Activated CD8-positive, alpha-beta T cell treated with anti-CD3 and anti-CD28 coated beads for 36 hours (primary cell): ENCODE measurements around the gene GNB1. TPM values are rescaled to one million over a fixed set of nuclear protein-coding genes. Genes with fewer than 3 reads are reported as not detected.
"Not testable (repeated sequence)": the region's sequence is repeated elsewhere in the genome, so short reads cannot be mapped to it uniquely, and the experiment has no call there.

Experiments
- ATAC-seq: fragments of 200-7000 bp; cut with Tn5 transposase; one replicate; pipeline ENCODE4 v1.10.0; 2021; ENCODE audit warnings: mild to moderate bottlenecking, moderate library complexity
- CTCF ChIA-PET: fragments of 350-600 bp; sonication (Branson Sonifier 250); formaldehyde crosslinking; loops from one replicate; lab custom pipeline; 2021; ENCODE audit warnings: antibody characterized with exemption; lab: Charles Lee
- POLR2A ChIA-PET: fragments of 350-600 bp; sonication (Branson Sonifier 250); formaldehyde crosslinking; loops from one replicate; lab custom pipeline; 2021; ENCODE audit warnings: antibody characterized with exemption; lab: Charles Lee
- DNase-seq: peaks from one replicate; pipeline ENCODE4 v3.0.0-alpha.2; 2020
- H3K27ac Mint-ChIP-seq: one replicate; pipeline ENCODE4 v1.8.0; 2021; ENCODE audit warnings: mild to moderate bottlenecking, mixed read lengths
- H3K27me3 Mint-ChIP-seq: one replicate; pipeline ENCODE4 v1.8.0; 2021; ENCODE audit warnings: mixed read lengths
- H3K36me3 Mint-ChIP-seq: one replicate; pipeline ENCODE4 v1.8.0; 2021; ENCODE audit warnings: low read depth, mixed read lengths
- H3K4me1 Mint-ChIP-seq: one replicate; pipeline ENCODE4 v1.8.0; 2021; ENCODE audit warnings: low read depth, mixed read lengths
- H3K4me3 Mint-ChIP-seq: one replicate; pipeline ENCODE4 v1.8.0; 2021; ENCODE audit warnings: mild to moderate bottlenecking, moderate library complexity, mixed read lengths
- H3K9me3 Mint-ChIP-seq: one replicate; pipeline ENCODE4 v1.8.0; 2021; ENCODE audit warnings: mixed read lengths
- CTCF ChIP-seq: fragments of 200-600 bp; IDR thresholded peaks from one replicate; pipeline ENCODE4 v1.8.0; 2022; ENCODE audit warnings: antibody characterized with exemption, mild to moderate bottlenecking
- intact Hi-C: fragments of 100-400 bp; cut with micrococcal nuclease; formaldehyde crosslinking; loops from one replicate; pipeline ENCODE4 v1.10.0; 2022
- total RNA-seq, 2 experiments: library from RNA; stranded (reverse); gene quantifications; one replicate each; pipeline ENCODE4 v1.2.3, GENCODE V29; 2021

GNB1 gene
- total RNA-seq, 2 experiments from 2014 or later: 318 to 330 TPM

DNA sequence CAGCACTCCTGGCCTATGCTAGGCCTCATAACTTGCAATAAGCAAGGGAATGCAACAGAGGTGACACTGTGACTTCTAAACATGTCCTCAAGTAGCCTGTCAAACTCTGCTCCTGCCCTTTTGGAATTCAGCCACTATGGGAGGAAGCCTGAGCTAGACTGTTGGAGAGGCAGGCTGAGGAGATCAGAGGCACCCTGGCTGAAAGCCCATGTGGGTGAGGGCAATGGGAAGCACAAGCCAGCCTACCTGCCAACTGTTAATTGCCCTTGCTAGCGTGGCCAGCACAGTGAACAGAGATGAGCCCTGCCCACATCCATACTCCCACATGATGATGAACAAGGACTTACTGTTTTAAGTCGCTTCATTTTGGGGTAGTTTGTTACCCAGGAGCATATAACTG is 17.7 kb downstream of the GNB1 start:
- TF ChIP-seq CTCF: no peak
- CTCF ChIA-PET: no interaction called here
- peaks cover 72% of the 10 kb centered on the region for H3K4me1 Mint-ChIP-seq
- no peak overlapping the region for H3K27ac Mint-ChIP-seq
- intact Hi-C loops: no loop called here
- H3K27me3 Mint-ChIP-seq: no peaks in the 10 kb centered on the region
- H3K4me3 Mint-ChIP-seq: no peak overlapping the region
- no peaks in the 10 kb centered on the region for H3K9me3 Mint-ChIP-seq
- ATAC-seq (no peak), DNase-seq (no peak)
- POLR2A ChIA-PET: interaction anchor here (1.0 kb wide), 1 partner anchor 10 kb away, joined by 5 read pairs; no protein-coding TSS in a partner anchor
- H3K36me3 Mint-ChIP-seq: peaks cover 67% of the 10 kb centered on the region

DNA sequence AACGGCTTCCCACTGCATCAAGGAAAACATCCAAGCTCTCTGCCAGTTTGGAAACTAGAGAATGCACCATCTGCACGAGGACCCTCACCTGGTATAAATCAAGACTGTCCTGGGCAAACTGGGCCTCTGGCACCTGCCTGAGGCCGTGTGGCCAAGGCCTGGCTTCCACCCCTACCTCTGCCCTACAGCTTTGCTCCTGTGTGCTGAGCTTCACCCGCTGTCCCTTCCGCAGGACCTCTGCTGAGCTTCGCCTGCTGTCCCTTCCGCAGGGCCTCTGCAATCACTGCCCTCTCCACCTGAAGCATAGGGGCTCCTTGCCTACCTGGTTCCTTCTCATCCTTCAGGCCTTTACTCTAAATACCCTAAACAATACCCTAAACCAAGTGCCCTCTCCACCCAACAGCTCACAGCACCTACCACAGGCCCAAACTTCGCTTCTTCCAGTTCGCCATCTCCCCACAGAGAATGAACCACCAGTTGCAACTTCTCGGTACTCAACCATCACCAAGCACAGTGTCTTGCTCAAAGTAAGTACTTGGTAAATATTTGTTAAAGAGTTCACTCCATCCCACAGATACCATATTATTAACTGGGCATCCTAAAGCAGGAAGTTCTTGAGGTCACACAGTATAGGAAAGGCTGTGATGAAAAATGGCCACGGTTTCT is 18.4 kb downstream of the GNB1 start:
- Mint-ChIP-seq H3K36me3 (peaks cover 62% of the 10 kb centered on the region), H3K4me1 (peaks cover 67% of the 10 kb centered on the region), H3K9me3 (no peaks in the 10 kb centered on the region), H3K27me3 (no peaks in the 10 kb centered on the region), H3K4me3 (no peak overlapping the region), H3K27ac (peak overlapping the region; percentile 4)
- ChIA-PET CTCF (interaction anchor here (0.8 to 1.2 kb wide), 2 partner anchors 24 to 34 kb away, joined by 3 read pairs; no protein-coding TSS in a partner anchor), POLR2A (interaction anchor here (0.9 kb wide), 1 partner anchor 15 kb away, joined by 3 read pairs; no protein-coding TSS in a partner anchor)
- DNase-seq (no peak), ATAC-seq (no peak)
- intact Hi-C loops: no loop called here
- TF ChIP-seq CTCF: no peak

GRCh38 chr1:1869469-1869868 is 21.4 kb downstream of the GNB1 start:
- no peak for TF ChIP-seq CTCF
- no peak for ATAC-seq
- DNase-seq: no peak
- H3K36me3 Mint-ChIP-seq: peaks cover 48% of the 10 kb centered on the region
- H3K9me3 Mint-ChIP-seq: no peaks in the 10 kb centered on the region
- POLR2A ChIA-PET: interaction anchor here (1.1 to 2.7 kb wide), 3 partner anchors 12 to 22 kb away, joined by 4 to 8 read pairs (median 4); no protein-coding TSS in a partner anchor
- H3K4me3 Mint-ChIP-seq: no peak overlapping the region
- peak overlapping the region; percentile 60 for H3K27ac Mint-ChIP-seq
- no peaks in the 10 kb centered on the region for H3K27me3 Mint-ChIP-seq
- intact Hi-C loops: no loop called here
- peaks cover 62% of the 10 kb centered on the region for H3K4me1 Mint-ChIP-seq
- CTCF ChIA-PET: interaction anchor here (1.3 kb wide), 1 partner anchor 9 kb away, joined by 3 read pairs; no protein-coding TSS in a partner anchor

- DNase-seq: no peak
- Mint-ChIP-seq H3K4me1 (peaks cover 60% of the 10 kb centered on the region), H3K36me3 (peaks cover 42% of the 10 kb centered on the region), H3K27me3 (no peaks in the 10 kb centered on the region), H3K4me3 (no peak overlapping the region), H3K27ac (no peak overlapping the region), H3K9me3 (no peaks in the 10 kb centered on the region)
- no peak for TF ChIP-seq CTCF
- CTCF ChIA-PET: interaction anchor here (1.4 to 1.8 kb wide), 2 partner anchors 39 to 41 kb away, joined by 4 to 7 read pairs; no protein-coding TSS in a partner anchor
- POLR2A ChIA-PET: interaction anchor here (1.4 kb wide), 1 partner anchor 14 kb away, joined by 3 read pairs; no protein-coding TSS in a partner anchor
- intact Hi-C loops: no loop called here
- ATAC-seq: no peak
Observed at GRCh38 chr1:1867164-1867563, 23.7 kb downstream of the GNB1 start.

DNA sequence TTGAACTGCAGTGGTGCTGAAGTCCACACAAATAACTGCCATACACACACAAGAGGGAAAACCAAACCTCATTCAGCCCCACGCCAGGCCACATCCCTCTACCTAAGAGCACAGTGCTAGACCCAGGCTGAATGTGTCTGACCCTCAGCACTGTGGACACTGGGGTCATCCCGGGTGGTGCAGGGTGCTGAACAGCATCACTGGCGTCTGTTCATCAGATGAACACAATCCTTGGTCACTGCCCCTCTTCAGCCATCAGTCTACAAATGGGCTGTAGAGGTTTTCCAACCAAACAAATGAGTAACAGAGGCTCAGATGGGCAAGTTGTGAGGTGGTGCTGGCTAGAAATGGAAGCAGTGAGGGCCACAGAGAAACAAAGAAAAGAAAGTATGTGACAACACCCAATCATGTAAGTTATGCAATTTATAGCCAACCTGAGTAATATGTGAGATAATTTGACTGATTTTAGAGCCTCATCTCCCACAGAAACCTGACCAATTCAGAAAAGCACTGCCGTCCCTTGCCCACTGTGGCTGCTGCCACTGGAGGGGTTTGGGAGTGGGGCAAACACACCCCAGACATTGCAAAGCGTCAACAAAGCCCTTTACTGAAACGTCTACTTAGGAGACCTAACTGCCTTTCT is 27.9 kb downstream of the GNB1 start:
- DNase-seq (no peak), ATAC-seq (no peak)
- Mint-ChIP-seq H3K4me3 (no peak overlapping the region), H3K4me1 (peaks cover 60% of the 10 kb centered on the region), H3K27ac (peak overlapping the region; percentile 73), H3K9me3 (no peaks in the 10 kb centered on the region), H3K36me3 (peaks cover 26% of the 10 kb centered on the region), H3K27me3 (no peaks in the 10 kb centered on the region)
- CTCF ChIA-PET: no interaction called here
- intact Hi-C loops: no loop called here
- TF ChIP-seq CTCF: no peak
- POLR2A ChIA-PET: no interaction called here

- DNase-seq, H3K27me3 Mint-ChIP-seq, ATAC-seq, H3K9me3 Mint-ChIP-seq, H3K4me3 Mint-ChIP-seq, H3K27ac Mint-ChIP-seq, intact Hi-C loops: not testable (repeated sequence)
- Mint-ChIP-seq H3K36me3 (peaks cover 26% of the 10 kb centered on the region), H3K4me1 (peaks cover 66% of the 10 kb centered on the region)
- POLR2A ChIA-PET: interaction anchor here (0.6 to 2.2 kb wide), 2 partner anchors 13 to 40 kb away, joined by 3 to 5 read pairs; no protein-coding TSS in a partner anchor
- CTCF ChIA-PET: interaction anchor here (1.0 to 1.6 kb wide), 2 partner anchors 24 to 47 kb away, joined by 3 to 4 read pairs; no protein-coding TSS in a partner anchor
Observed at GRCh38 chr1:1861761-1862310, 29.1 kb downstream of the GNB1 start.
